GM12878 (cell line): Measurements from ENCODE around the gene SEMA4A. TPM values are rescaled to one million over a fixed set of nuclear protein-coding genes. Genes with fewer than 3 reads are reported as not detected.
A peak's percentile ranks its signal among the peaks of the same experiment; 100 is the strongest.

Source experiments
- ATAC-seq: fragments of 200-7000 bp; cut with Tn5 transposase; 3 replicates; pipeline ENCODE4 v1.9.1; 2020; ENCODE audit warnings: mild to moderate bottlenecking, moderate library complexity
- BruUV-seq: library from RNA; stranded (reverse); fragments of 400-500 nt; replicated peaks from 2 replicates; lab custom pipeline; 2021; lab: Mats Ljungman, UMichigan
- CTCF ChIA-PET: fragments of 300-600 bp; sonication (Branson Sonifier 250); formaldehyde crosslinking; extraction: SDS; loops from one replicate; lab custom pipeline; 2021; ENCODE audit warnings: inconsistent platforms; lab: Yijun Ruan, JAX
- POLR2A ChIA-PET: fragments of 350-600 bp; formaldehyde crosslinking; extraction: SDS; loops from one replicate; lab custom pipeline; 2021; ENCODE audit warnings: inconsistent platforms; lab: Charles Lee
- RAD21 ChIA-PET: fragments of 300-600 bp; sonication (Branson Sonifier 250); formaldehyde crosslinking; loops from one replicate; lab custom pipeline; 2023; ENCODE audit warnings: antibody characterized with exemption; ENCODE audit not compliant: unreplicated experiment; lab: Charles Lee
- SMC1A ChIA-PET: fragments of 300-600 bp; sonication (Branson Sonifier 250); formaldehyde crosslinking; loops from one replicate; lab custom pipeline; 2023; ENCODE audit not compliant: unreplicated experiment, uncharacterized antibody; lab: Charles Lee
- DNase-seq: peaks from one replicate; pipeline ENCODE4 v3.0.0-alpha.2; 2011; ENCODE audit warnings: low read depth, low spot score
- FAIRE-seq: peaks from 3 replicates; lab custom pipeline; 2011; peaks lifted over from hg19 to GRCh38; lab: Jason Lieb, UNC
- H2AFZ ChIP-seq: 2 replicates; pipeline ENCODE4 v1.6.0; 2011; ENCODE audit warnings: low read depth, low read length, control low read depth; ENCODE audit not compliant: control insufficient read depth
- H3K27ac ChIP-seq: 2 replicates; pipeline ENCODE4 v1.5.1; 2011; ENCODE audit warnings: control low read depth; ENCODE audit not compliant: control insufficient read depth, insufficient read depth
- H3K27me3 ChIP-seq, 2 experiments: replicated peaks in 1 of 2; 2 replicates each; pipeline versions ENCODE4 v1.6.0 to v1.6.1; 2011; ENCODE audit warnings: low read length in 1 of 2; ENCODE audit not compliant: control insufficient read depth in 2 of 2, insufficient read depth in 2 of 2
- H3K36me3 ChIP-seq, 2 experiments: 2 replicates each; pipeline ENCODE4 v1.5.1; 2011; ENCODE audit warnings: low read length in 1 of 2; ENCODE audit not compliant: control insufficient read depth in 2 of 2, insufficient read depth in 2 of 2
- H3K4me1 ChIP-seq: 2 replicates; pipeline ENCODE4 v1.6.1; 2011; ENCODE audit warnings: mild to moderate bottlenecking, low read length, moderate library complexity, mixed read lengths; ENCODE audit not compliant: control insufficient read depth, insufficient read depth
- H3K4me2 ChIP-seq: 2 replicates; pipeline ENCODE4 v1.6.0; 2011; ENCODE audit warnings: control low read depth; ENCODE audit not compliant: control insufficient read depth, insufficient read depth
- H3K4me3 ChIP-seq: fragments of 200-600 bp; sonication (generic); 2 replicates; pipeline ENCODE4 v1.5.1; 2016
- H3K79me2 ChIP-seq: 2 replicates; pipeline ENCODE4 v1.6.0; 2011; ENCODE audit warnings: low read length; ENCODE audit not compliant: control insufficient read depth, insufficient read depth
- H3K9ac ChIP-seq: 2 replicates; pipeline ENCODE4 v1.8.0; 2011; ENCODE audit warnings: low read length, control low read depth, mixed read lengths; ENCODE audit not compliant: control insufficient read depth, insufficient read depth
- H3K9me3 ChIP-seq: replicated peaks from 3 replicates; pipeline ENCODE4 v1.5.1; 2011; ENCODE audit warnings: mild to moderate bottlenecking, low read length; ENCODE audit not compliant: control insufficient read depth, insufficient read depth
- H4K20me1 ChIP-seq: 2 replicates; pipeline ENCODE4 v1.6.0; 2011; ENCODE audit not compliant: control insufficient read depth, insufficient read depth
- ASH2L ChIP-seq: fragments of 300-600, 200-600 bp; sonication (generic); IDR thresholded peaks from 2 replicates; pipeline ENCODE4 v1.6.1; 2017; ENCODE audit warnings: low read depth, mild to moderate bottlenecking, borderline replicate concordance
- BCL11A ChIP-seq: IDR thresholded peaks from 2 replicates; pipeline ENCODE4 v1.6.1; 2011; ENCODE audit warnings: low read depth, low read length
- CBX3 ChIP-seq: fragments of 200-600 bp; sonication (generic); IDR thresholded peaks from 2 replicates; pipeline ENCODE4 v1.6.1; 2016; ENCODE audit warnings: low read depth, borderline replicate concordance
- CREM ChIP-seq: IDR thresholded peaks from 2 replicates; pipeline ENCODE4 v1.6.1; 2014; ENCODE audit warnings: antibody characterized with exemption, low read depth
- EED ChIP-seq: sonication (generic); IDR thresholded peaks from 2 replicates; pipeline ENCODE4 v1.6.1; 2016; ENCODE audit warnings: antibody characterized with exemption, low read depth
- GATAD2B ChIP-seq: fragments of 450-650 bp; conservative IDR thresholded peaks from 2 replicates; pipeline ENCODE4 v1.6.1; 2017; ENCODE audit warnings: low read depth, mild to moderate bottlenecking, moderate library complexity
- HDAC6 ChIP-seq: fragments of 200-600 bp; sonication (generic); IDR thresholded peaks from one replicate; pipeline ENCODE4 v1.8.0; 2017; ENCODE audit warnings: antibody characterized with exemption; ENCODE audit not compliant: unreplicated experiment
- MEF2A ChIP-seq: IDR thresholded peaks from 2 replicates; pipeline ENCODE4 v1.6.1; 2011; ENCODE audit warnings: low read depth, mild to moderate bottlenecking, low read length, moderate library complexity; ENCODE audit not compliant: insufficient read depth
- MYB ChIP-seq: fragments of 150-350 bp; IDR thresholded peaks from 2 replicates; pipeline ENCODE4 v1.6.1; 2014; ENCODE audit warnings: mild to moderate bottlenecking, low read depth, low read length, borderline replicate concordance
- TCF7 ChIP-seq: IDR thresholded peaks from 2 replicates; pipeline ENCODE4 v1.6.1; 2014; ENCODE audit warnings: antibody characterized with exemption, borderline replicate concordance
- YY1 ChIP-seq: IDR thresholded peaks from 2 replicates; pipeline ENCODE4 v1.6.1; 2011; ENCODE audit warnings: low read depth, mild to moderate bottlenecking, low read length
- ZNF24 ChIP-seq: fragments of 450-650 bp; IDR thresholded peaks from 2 replicates; pipeline ENCODE4 v1.6.1; 2017; ENCODE audit warnings: antibody characterized with exemption, mild to moderate bottlenecking
- WGBS: methylation state at CpG from one replicate; pipeline ENCODE4 v1.1.6; 2016; ENCODE audit warnings: low lambda C conversion rate; ENCODE audit not compliant: insufficient replicate concordance, insufficient coverage; ENCODE audit errors: missing lambda C conversion rate; 5-methylcytosine and 5-hydroxymethylcytosine counted together
- in situ Hi-C: fragments of 300-500 bp; cut with MboI; formaldehyde crosslinking; loops from 9 replicates; pipeline ENCODE4 v1.14.3; 2018; ENCODE audit warnings: mixed read lengths
- intact Hi-C: fragments of 100-400 bp; cut with micrococcal nuclease; formaldehyde crosslinking; loops from one replicate; pipeline ENCODE4 v1.14.2; 2022; ENCODE audit not compliant: unreplicated experiment
- polyA plus RNA-seq, 11 experiments: library from polyadenylated mRNA; depleted of rRNA in 4 of 11; unstranded in 6 of 11; stranded (reverse) in 5 of 11; fragments of >200 nt; fragmentation: Nextera tagmentation in 4 of 11; fragmentation: Illumina TruSeq in 1 of 11; extraction: Ambion mirVana in 4 of 11; extraction: Trizol in 1 of 11; gene quantifications; 1 replicate in 1 of 11; 2 replicates in 10 of 11; pipeline versions ENCODE4 v1.2.1 to v1.2.3, GENCODE V29; 2011 to 2016; ENCODE audit warnings: inconsistent platforms in 2 of 11, missing spikeins in 2 of 11, low read depth in 1 of 11
- total RNA-seq, 4 experiments: library from RNA; depleted of rRNA in 3 of 4; stranded (reverse); fragments of >200 nt in 3 of 4; fragmentation: Illumina TruSeq in 1 of 4; extraction: Trizol in 1 of 4; gene quantifications; 2 replicates each; pipeline versions ENCODE4 v1.2.1 to v1.2.3, GENCODE V29; 2013 to 2021
- TF ChIP-seq, protein P1 (sequence below): fragments of 450-650 bp; IDR thresholded peaks from 2 replicates; pipeline ENCODE4 v1.6.1; 2016; ENCODE audit warnings: mild to moderate bottlenecking
- TF ChIP-seq, protein P2 (sequence below): IDR thresholded peaks from 2 replicates; pipeline ENCODE4 v1.6.1; 2011; ENCODE audit warnings: borderline replicate concordance, low read depth, mild to moderate bottlenecking, moderate library complexity, mixed read lengths, low read length; ENCODE audit not compliant: insufficient read depth; ENCODE audit errors: extremely low read length
- TF ChIP-seq, protein P3 (sequence below): IDR thresholded peaks from 2 replicates; pipeline ENCODE4 v1.6.1; 2012; ENCODE audit warnings: low read depth, low read length, improper control_type of control experiment

SEMA4A gene
- total and polyA plus RNA-seq, 10 of the 15 experiments (the other 5 are each of a cell fraction or from before 2014, with no cell fraction given) = 2.6 to 64.2 (median 32.8) TPM

DNA sequence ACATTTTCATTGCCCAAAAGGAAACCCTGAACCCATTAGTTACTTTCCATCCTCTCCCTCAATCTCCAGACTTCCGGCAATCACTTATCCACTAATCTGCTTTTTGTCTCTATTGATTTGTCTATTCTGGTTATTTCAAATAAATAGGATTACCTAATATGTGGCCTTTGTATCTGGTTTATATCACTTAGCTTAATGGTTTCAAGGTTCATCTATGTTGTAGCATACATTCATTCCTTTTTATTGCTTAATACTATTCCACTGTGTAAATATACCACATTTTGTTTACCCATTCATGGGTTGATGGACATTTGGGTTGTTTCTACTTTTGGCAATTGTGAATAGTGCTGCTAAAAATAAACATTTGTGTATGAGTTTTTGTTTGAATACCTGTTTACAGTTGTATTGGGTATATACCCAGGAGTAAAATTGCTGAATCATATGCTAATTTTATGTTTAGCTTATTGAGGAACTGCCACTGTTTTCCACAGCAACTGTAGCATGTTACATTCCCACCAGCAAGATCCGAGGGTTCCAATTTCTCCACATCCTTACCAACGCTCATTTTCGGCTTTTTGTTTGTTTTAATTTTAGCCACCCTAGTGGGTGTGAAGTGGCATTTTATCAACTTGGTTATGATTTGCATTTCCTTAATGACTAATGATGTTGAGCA is 38.0 kb downstream of the SEMA4A start:
- Histone ChIP-seq H3K27ac (no peak overlapping the region), H3K9ac (no peak overlapping the region), H3K4me3 (no peak overlapping the region), H3K4me1 (no peaks in the 10 kb centered on the region; the same call in none of the 2 replicates), H4K20me1 (no peaks in the 10 kb centered on the region), H3K4me2 (no peak overlapping the region), H3K9me3 (no peaks in the 10 kb centered on the region; the same call in 2 of the 3 replicates), H3K27me3 (no peaks in the 10 kb centered on the region), H3K79me2 (peaks cover 29% of the 10 kb centered on the region), H3K36me3 (no peaks in the 10 kb centered on the region; a peak in 1 of 4 replicates), H2AFZ (no peak overlapping the region)
- FAIRE-seq (no peak), DNase-seq (no peak), ATAC-seq (no peak)
- TF ChIP-seq ZNF24 = peak; percentile 41; the same call in 1 of the 2 replicates
- no peak for TF ChIP-seq BCL11A
- ChIA-PET RAD21 (no interaction called here), CTCF (no interaction called here), SMC1A (interaction anchor here (1.3 to 4.6 kb wide), 3 partner anchors 27 to 42 kb away, joined by 5 to 26 read pairs (median 5); no protein-coding TSS in a partner anchor), POLR2A (no interaction called here)
- intact Hi-C loops (no loop called here), in situ Hi-C loops (no loop called here)
- WGBS = 36% methylated on average over 4 of the region's 4 CpGs
- BruUV-seq = no TSS peak

DNA sequence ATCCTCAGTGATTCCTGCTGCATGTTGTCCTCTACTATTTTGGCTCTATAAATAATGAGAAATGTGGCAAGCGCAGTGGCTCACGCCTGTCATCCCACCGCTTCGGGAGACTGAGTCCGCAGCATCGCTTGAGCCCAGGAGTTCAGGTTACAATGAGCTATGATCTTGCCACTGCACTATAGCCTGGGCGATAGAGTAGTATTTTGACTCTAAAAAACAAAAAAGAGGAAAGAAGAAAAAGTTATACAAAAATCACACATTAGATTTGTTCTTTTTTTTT is 39.8 kb downstream of the SEMA4A start:
- no peaks in the 10 kb centered on the region for H3K9me3 ChIP-seq
- CTCF ChIA-PET = interaction anchor here (0.9 to 2.2 kb wide), 7 partner anchors 20 to 66 kb away, joined by 3 to 21 read pairs (median 4); partner anchors contain the start of gene PMF1
- peak overlapping the region; percentile 90 for H3K9ac ChIP-seq
- peaks cover 45% of the 10 kb centered on the region for H3K79me2 ChIP-seq
- peaks cover 6% of the 10 kb centered on the region for H3K4me1 ChIP-seq
- POLR2A ChIA-PET = interaction anchor here (0.9 to 11.8 kb wide), 5 partner anchors 19 to 89 kb away, joined by 3 to 158 read pairs (median 11); partner anchors contain the start of genes PMF1, SEMA4A and SMG5
- intact Hi-C loops (no loop called here), in situ Hi-C loops (no loop called here)
- no peaks in the 10 kb centered on the region; a peak in 3 of 4 replicates for H3K36me3 ChIP-seq
- no peak for DNase-seq
- peak overlapping the region; percentile 85; the same call in 1 of the 2 replicates for H2AFZ ChIP-seq
- SMC1A ChIA-PET = interaction anchor here (1.3 to 4.6 kb wide), 4 partner anchors 20 to 44 kb away, joined by 6 to 26 read pairs (median 10); partner anchors contain the start of gene PMF1
- peak overlapping the region; percentile 64 for H3K4me3 ChIP-seq
- BruUV-seq = TSS peak; percentile 95
- H3K27ac ChIP-seq = peak overlapping the region; percentile 87
- peak overlapping the region; percentile 94 for H3K4me2 ChIP-seq
- H3K27me3 ChIP-seq = no peaks in the 10 kb centered on the region
- RAD21 ChIA-PET = interaction anchor here (0.7 to 4.7 kb wide), 8 partner anchors 12 to 47 kb away, joined by 3 to 44 read pairs (median 4); partner anchors contain the start of gene SEMA4A
- 82% methylated on average over 7 of the region's 7 CpGs for whole genome bisulfite sequencing
- FAIRE-seq = no peak
- ATAC-seq = no peak
- no peaks in the 10 kb centered on the region for H4K20me1 ChIP-seq
- TF ChIP-seq HDAC6 (no peak), CBX3 (no peak), MYB (no peak), CREM (no peak), YY1 (no peak), TCF7 (no peak), ASH2L (no peak), GATAD2B (0 out of 2 replicates have a peak, but pooled peaks have one; percentile 9), EED (no peak), MEF2A (no peak)
- TF ChIP-seq, protein P1, sequence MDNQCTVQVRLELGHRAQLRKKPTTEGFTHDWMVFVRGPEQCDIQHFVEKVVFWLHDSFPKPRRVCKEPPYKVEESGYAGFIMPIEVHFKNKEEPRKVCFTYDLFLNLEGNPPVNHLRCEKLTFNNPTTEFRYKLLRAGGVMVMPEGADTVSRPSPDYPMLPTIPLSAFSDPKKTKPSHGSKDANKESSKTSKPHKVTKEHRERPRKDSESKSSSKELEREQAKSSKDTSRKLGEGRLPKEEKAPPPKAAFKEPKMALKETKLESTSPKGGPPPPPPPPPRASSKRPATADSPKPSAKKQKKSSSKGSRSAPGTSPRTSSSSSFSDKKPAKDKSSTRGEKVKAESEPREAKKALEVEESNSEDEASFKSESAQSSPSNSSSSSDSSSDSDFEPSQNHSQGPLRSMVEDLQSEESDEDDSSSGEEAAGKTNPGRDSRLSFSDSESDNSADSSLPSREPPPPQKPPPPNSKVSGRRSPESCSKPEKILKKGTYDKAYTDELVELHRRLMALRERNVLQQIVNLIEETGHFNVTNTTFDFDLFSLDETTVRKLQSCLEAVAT = peak; percentile 81
- TF ChIP-seq, protein P2, sequence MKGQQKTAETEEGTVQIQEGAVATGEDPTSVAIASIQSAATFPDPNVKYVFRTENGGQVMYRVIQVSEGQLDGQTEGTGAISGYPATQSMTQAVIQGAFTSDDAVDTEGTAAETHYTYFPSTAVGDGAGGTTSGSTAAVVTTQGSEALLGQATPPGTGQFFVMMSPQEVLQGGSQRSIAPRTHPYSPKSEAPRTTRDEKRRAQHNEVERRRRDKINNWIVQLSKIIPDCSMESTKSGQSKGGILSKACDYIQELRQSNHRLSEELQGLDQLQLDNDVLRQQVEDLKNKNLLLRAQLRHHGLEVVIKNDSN = no peak
- TF ChIP-seq, protein P3, sequence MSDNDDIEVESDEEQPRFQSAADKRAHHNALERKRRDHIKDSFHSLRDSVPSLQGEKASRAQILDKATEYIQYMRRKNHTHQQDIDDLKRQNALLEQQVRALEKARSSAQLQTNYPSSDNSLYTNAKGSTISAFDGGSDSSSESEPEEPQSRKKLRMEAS = no peak
